GM12878 (cell line): Measurements from ENCODE around the gene LARP7.

Source experiments
- BRCA1 ChIP-seq: IDR thresholded peaks from 2 replicates; pipeline ENCODE4 v1.6.1; 2011; ENCODE audit warnings: low read depth, low read length, improper control_type of control experiment
- CBFB ChIP-seq: IDR thresholded peaks from 2 replicates; pipeline ENCODE4 v1.6.1; 2016; ENCODE audit warnings: antibody characterized with exemption, low read depth
- CEBPB ChIP-seq, 2 experiments: fragments of 150-350 bp in 1 of 2; IDR thresholded peaks; 2 replicates each; pipeline ENCODE4 v1.6.1; 2012 to 2014; ENCODE audit warnings: low read depth in 2 of 2, low read length in 2 of 2, borderline replicate concordance in 1 of 2, inconsistent platforms in 1 of 2
- CHD1 ChIP-seq: IDR thresholded peaks from 2 replicates; pipeline ENCODE4 v1.6.1; 2012; ENCODE audit warnings: low read depth, low read length, improper control_type of control experiment
- CTCF ChIP-seq, 3 experiments: IDR thresholded peaks in 2 of 3; conservative IDR thresholded peaks in 1 of 3; 2 replicates each; pipeline ENCODE4 v1.5.1; 2011; ENCODE audit warnings: low read depth in 3 of 3, low read length in 3 of 3, mild to moderate bottlenecking in 3 of 3, control low read depth in 2 of 3, moderate library complexity in 2 of 3, inconsistent platforms in 1 of 3, mixed read lengths in 1 of 3; ENCODE audit not compliant: control insufficient read depth in 2 of 3, insufficient read depth in 1 of 3; ENCODE audit errors: extremely low read depth in 1 of 3
- DPF2 ChIP-seq: fragments of 450-650 bp; IDR thresholded peaks from 2 replicates; pipeline ENCODE4 v1.6.1; 2017; ENCODE audit warnings: mild to moderate bottlenecking
- MXI1 ChIP-seq: fragments of 150-350 bp; IDR thresholded peaks from 2 replicates; pipeline ENCODE4 v1.6.1; 2011; ENCODE audit warnings: low read depth, mild to moderate bottlenecking, inconsistent platforms, low read length, improper control_type of control experiment
- POLR2A ChIP-seq: IDR thresholded peaks from 2 replicates; pipeline ENCODE4 v1.6.1; 2011; ENCODE audit warnings: low read depth, mild to moderate bottlenecking, low read length
- SREBF2 ChIP-seq: IDR thresholded peaks from 2 replicates; pipeline ENCODE4 v1.6.1; 2012; ENCODE audit warnings: mild to moderate bottlenecking, low read length
- TARDBP ChIP-seq: IDR thresholded peaks from 2 replicates; pipeline ENCODE4 v1.6.1; 2016; ENCODE audit warnings: borderline replicate concordance
- WRNIP1 ChIP-seq: IDR thresholded peaks from 2 replicates; pipeline ENCODE4 v1.6.1; 2011; ENCODE audit warnings: low read depth, low read length, improper control_type of control experiment, borderline replicate concordance
- ZNF384 ChIP-seq: IDR thresholded peaks from 2 replicates; pipeline ENCODE4 v1.6.1; 2012; ENCODE audit warnings: low read depth, mild to moderate bottlenecking, low read length, improper control_type of control experiment, borderline replicate concordance

- no peak for TF ChIP-seq CEBPB (IDR thresholded peaks at IDR 0.05; ENCODE audit: borderline replicate concordance in 1 of 2, low read depth in 2 of 2, low read length in 2 of 2)
- TF ChIP-seq CTCF (IDR thresholded peaks at IDR 0.05 in 2 of 3, conservative IDR thresholded peaks at IDR 0.05 in 1 of 3; ENCODE audit: control insufficient read depth in 2 of 3, extremely low read depth in 1 of 3, insufficient read depth in 1 of 3, low read depth in 3 of 3, low read length in 3 of 3), result no peak
- TF ChIP-seq MXI1, result no peak
- no peak for TF ChIP-seq TARDBP
- TF ChIP-seq CBFB, result no peak
- no peak for TF ChIP-seq WRNIP1
- no peak for TF ChIP-seq ZNF384
- TF ChIP-seq BRCA1, result no peak
- no peak for TF ChIP-seq CHD1
- no peak for TF ChIP-seq POLR2A
- TF ChIP-seq DPF2, result no peak
- TF ChIP-seq SREBF2, result no peak
Measured at GRCh38 chr4:112702892-112703291, 65.9 kb downstream of the LARP7 start.
